Colonic mucosa (tissue), 4 donors: Measurements from ENCODE around the gene TAS2R20. TPM values are rescaled to one million over a fixed set of nuclear protein-coding genes. Genes with fewer than 3 reads are reported as not detected.
"Not testable (repeated sequence)": the region's sequence is repeated elsewhere in the genome, so short reads cannot be mapped to it uniquely, and the experiment has no call there.

Source experiments
- DNase-seq: peaks from one replicate; pipeline ENCODE4 v3.0.0-alpha.2; 2020
- H3K27ac ChIP-seq: fragments of 200-600 bp; one replicate; pipeline ENCODE4 v1.8.0; 2021
- H3K27me3 ChIP-seq: fragments of 200-600 bp; one replicate; pipeline ENCODE4 v1.8.0; 2021
- H3K36me3 ChIP-seq: fragments of 200-600 bp; one replicate; pipeline ENCODE4 v1.8.0; 2021
- H3K4me1 ChIP-seq: fragments of 200-600 bp; one replicate; pipeline ENCODE4 v1.8.0; 2021; ENCODE audit warnings: mild to moderate bottlenecking
- H3K4me3 ChIP-seq: fragments of 200-600 bp; one replicate; pipeline ENCODE4 v1.8.0; 2021
- H3K9ac ChIP-seq, 2 donors: one replicate each; pipeline ENCODE4 v1.7.0; 2013; ENCODE audit warnings: control low read depth in 2 of 2, low read depth in 2 of 2, low read length in 2 of 2
- H3K9me3 ChIP-seq: fragments of 200-600 bp; one replicate; pipeline ENCODE4 v1.8.0; 2021
- CTCF ChIP-seq: fragments of 200-600 bp; IDR thresholded peaks from one replicate; pipeline ENCODE4 v1.8.0; 2022; ENCODE audit warnings: antibody characterized with exemption, mild to moderate bottlenecking
- intact Hi-C: fragments of 100-400 bp; cut with DNase I; formaldehyde crosslinking; loops from one replicate; pipeline ENCODE4 v1.14.1; 2022
- total RNA-seq, 2 donors: library from RNA; stranded (reverse); fragmentation: NEBNext Ultra II Directional in 1 of 2; extraction: Animal tissue kit (Norgen Biotek cat#: 25700) in 1 of 2; gene quantifications; one replicate each; pipeline ENCODE4 v1.2.1, GENCODE V29; 2021
- donor health status: healthy.
- donor health status: DM: no; HTN: no; CAD: no.
- donor health status: DM: no; HTN: no; CAD: no.

TAS2R20 gene
- total RNA-seq, result 1 to 10 TPM; 1.0 to 1.2 TPM

- H3K4me1 ChIP-seq, result no peaks in the 10 kb centered on the region
- intact Hi-C loops, result no loop called here
- no peaks in the 10 kb centered on the region for H3K27me3 ChIP-seq
- H3K9me3 ChIP-seq, result no peaks in the 10 kb centered on the region
- no peak for TF ChIP-seq CTCF
- H3K36me3 ChIP-seq, result no peaks in the 10 kb centered on the region
- DNase-seq, result no peak
- no peak within 1 kb of the TSS for H3K4me3 ChIP-seq
- H3K27ac ChIP-seq, result no peak within 1 kb of the TSS
- no peak within 1 kb of the TSS for H3K9ac ChIP-seq
These were observed at the start of gene TAS2R20 for GRCh38 chr12:10998204-10998603. TSS of gene TAS2R20 (minus strand) at chr12:10998304. CDS start at chr12:10997875, 429 bp downstream.

GRCh38 chr12:11041366-11041765 is 43.3 kb upstream of the TAS2R20 start:
- H3K27me3 ChIP-seq, H3K9me3 ChIP-seq, H3K4me1 ChIP-seq, intact Hi-C loops, H3K4me3 ChIP-seq, H3K36me3 ChIP-seq, DNase-seq, H3K27ac ChIP-seq, H3K9ac ChIP-seq: not testable (repeated sequence)

- no peak overlapping the region for H3K27ac ChIP-seq
- no peaks in the 10 kb centered on the region for H3K9me3 ChIP-seq
- no peaks in the 10 kb centered on the region for H3K4me1 ChIP-seq
- TF ChIP-seq CTCF, result no peak
- no peak overlapping the region for H3K4me3 ChIP-seq
- H3K9ac ChIP-seq, result no peak overlapping the region
- H3K27me3 ChIP-seq, result no peaks in the 10 kb centered on the region
- intact Hi-C loops, result no loop called here
- no peaks in the 10 kb centered on the region for H3K36me3 ChIP-seq
- no peak for DNase-seq
These were observed 42.1 kb upstream of the TAS2R20 start for GRCh38 chr12:11040162-11040561.

GRCh38 chr12:11039171-11039570 is 41.1 kb upstream of the TAS2R20 start:
- intact Hi-C loops, result no loop called here
- TF ChIP-seq CTCF, result no peak
- no peak overlapping the region for H3K27ac ChIP-seq
- no peaks in the 10 kb centered on the region for H3K9me3 ChIP-seq
- H3K4me1 ChIP-seq, result no peaks in the 10 kb centered on the region
- no peak for DNase-seq
- no peaks in the 10 kb centered on the region for H3K36me3 ChIP-seq
- H3K4me3 ChIP-seq, result no peak overlapping the region
- no peak overlapping the region for H3K9ac ChIP-seq
- H3K27me3 ChIP-seq, result no peaks in the 10 kb centered on the region

GRCh38 chr12:11033959-11034358 is 35.9 kb upstream of the TAS2R20 start:
- intact Hi-C loops, result not testable (repeated sequence)

GRCh38 chr12:11031307-11031706 is 33.2 kb upstream of the TAS2R20 start, which contains the start of gene TAS2R31:
TSS of gene TAS2R31 (minus strand) at chr12:11031407. CDS start at chr12:11031335, 72 bp downstream.
- intact Hi-C loops, result no loop called here
- no peak for TF ChIP-seq CTCF
- Histone ChIP-seq H3K27me3 (no peaks in the 10 kb centered on the region), H3K9ac (no peak within 1 kb of the TSS), H3K27ac (no peak within 1 kb of the TSS), H3K4me3 (no peak within 1 kb of the TSS), H3K4me1 (no peaks in the 10 kb centered on the region), H3K9me3 (no peaks in the 10 kb centered on the region), H3K36me3 (no peaks in the 10 kb centered on the region)
- DNase-seq, result no peak

More at GRCh38 chr12:11033959-11034358, 35.9 kb upstream of the TAS2R20 start:
- not testable (repeated sequence) for H3K4me1 ChIP-seq, H3K27me3 ChIP-seq, H3K9ac ChIP-seq, H3K36me3 ChIP-seq, H3K4me3 ChIP-seq, H3K9me3 ChIP-seq, H3K27ac ChIP-seq, DNase-seq
